ENCODE results near the gene CYP2R1.
"Not testable (repeated sequence)": the region's sequence is repeated elsewhere in the genome, so short reads cannot be mapped to it uniquely, and the experiment has no call there.

CYP2R1 gene

GRCh38 chr11:14891143-14892035 lies 642 bp downstream of the CYP2R1 start:
- DNase-seq: no peak

- DNase-seq: no peak
Measured at GRCh38 chr11:14886513-14886912, 5.5 kb downstream of the CYP2R1 start.

- DNase-seq: no peak
Measured at GRCh38 chr11:14884667-14885273, 7.3 kb downstream of the CYP2R1 start.

- DNase-seq: not testable (repeated sequence)
Measured at GRCh38 chr11:14883683-14884082, 8.3 kb downstream of the CYP2R1 start.

- no peak for DNase-seq
Measured at GRCh38 chr11:14882196-14882595, 9.8 kb downstream of the CYP2R1 start.

GRCh38 chr11:14881576-14882193 lies 10.3 kb downstream of the CYP2R1 start:
- DNase-seq: no peak

GRCh38 chr11:14875163-14875562 lies 16.9 kb downstream of the CYP2R1 start:
- no peak for DNase-seq

- no peak for DNase-seq
Measured at GRCh38 chr11:14873632-14874031, 18.4 kb downstream of the CYP2R1 start.

- no peak for DNase-seq
Measured at GRCh38 chr11:14872032-14872431, 20.0 kb downstream of the CYP2R1 start.

GRCh38 chr11:14863775-14864174 lies 28.3 kb downstream of the CYP2R1 start:
- not testable (repeated sequence) for DNase-seq

- DNase-seq: no peak
Measured at GRCh38 chr11:14861680-14862079, 30.4 kb downstream of the CYP2R1 start.

GRCh38 chr11:14860511-14860910 lies 31.5 kb downstream of the CYP2R1 start:
- no peak for DNase-seq

- no peak for DNase-seq
Measured at GRCh38 chr11:14858404-14858803, 33.6 kb downstream of the CYP2R1 start.

GRCh38 chr11:14857621-14858020 lies 34.4 kb downstream of the CYP2R1 start:
- DNase-seq: no peak

- no peak for DNase-seq
Measured at GRCh38 chr11:14855890-14856289, 36.1 kb downstream of the CYP2R1 start.

- no peak for DNase-seq
Measured at GRCh38 chr11:14854057-14854456, 38.0 kb downstream of the CYP2R1 start.

- DNase-seq: no peak
Measured at GRCh38 chr11:14852571-14853177, 39.4 kb downstream of the CYP2R1 start.

- no peak for DNase-seq
Measured at GRCh38 chr11:14842002-14842401, 50.0 kb downstream of the CYP2R1 start.

- no peak for DNase-seq
Measured at GRCh38 chr11:14835496-14836492, 56.2 kb downstream of the CYP2R1 start.
